T-cell (primary cell): ENCODE measurements around the gene METTL22. TPM values are rescaled to one million over a fixed set of nuclear protein-coding genes. Genes with fewer than 3 reads are reported as not detected.

Experiments used
- ATAC-seq, 4 experiments: fragments of 200-7000 bp in 3 of 4; fragments of 150-1000 bp in 1 of 4; cut with Tn5 transposase; replicated peaks in 1 of 4; 1 replicate in 3 of 4; 2 replicates in 1 of 4; pipeline ENCODE4 v1.10.0; 2021; ENCODE audit warnings: moderate library complexity in 3 of 4, mild to moderate bottlenecking in 2 of 4, moderate number of reproducible peaks in 1 of 4
- CTCF ChIA-PET, 2 donors: fragments of 300-600 bp; sonication (Branson Sonifier 250); formaldehyde crosslinking; loops; one replicate each; lab custom pipeline; 2022; ENCODE audit warnings: antibody characterized with exemption in 2 of 2; lab: Charles Lee
- POLR2A ChIA-PET, 2 donors: fragments of 300-600 bp; sonication (Branson Sonifier 250); formaldehyde crosslinking; loops; one replicate each; lab custom pipeline; 2022; ENCODE audit warnings: antibody characterized with exemption in 2 of 2; lab: Charles Lee
- DNase-seq, 35 experiments: peaks; one replicate each; pipeline versions ENCODE4 v3.0.0 to v3.0.0-alpha.2; 2013 to 2023
- H3K27ac ChIP-seq: one replicate; pipeline ENCODE4 v1.5.1; 2013; ENCODE audit warnings: low read length
- H3K27me3 ChIP-seq, 2 experiments: replicated peaks in 1 of 2; 1 replicate in 1 of 2; 2 replicates in 1 of 2; pipeline versions ENCODE4 v1.6.1 to v1.7.0; 2013; ENCODE audit warnings: low read length in 1 of 2, mixed read lengths in 1 of 2; ENCODE audit not compliant: control insufficient read depth in 2 of 2, insufficient read depth in 2 of 2; ENCODE audit errors: extremely low read depth in 1 of 2
- H3K36me3 ChIP-seq, 2 donors: 1 replicate in 1 of 2; 2 replicates in 1 of 2; pipeline versions ENCODE4 v1.6.1 to v1.7.0; 2013; ENCODE audit warnings: low read length in 1 of 2; ENCODE audit not compliant: control insufficient read depth in 2 of 2, insufficient read depth in 1 of 2; ENCODE audit errors: extremely low read depth in 1 of 2
- H3K4me1 ChIP-seq, 2 experiments: 1 replicate in 1 of 2; 2 replicates in 1 of 2; pipeline versions ENCODE4 v1.6.1 to v1.7.0; 2013; ENCODE audit warnings: low read length in 2 of 2, mixed read lengths in 1 of 2; ENCODE audit not compliant: insufficient read depth in 2 of 2, control insufficient read depth in 1 of 2; ENCODE audit errors: extremely low read depth in 1 of 2
- H3K4me3 ChIP-seq, 2 donors: 1 replicate in 1 of 2; 2 replicates in 1 of 2; pipeline versions ENCODE4 v1.5.1 to v1.7.0; 2013; ENCODE audit warnings: mild to moderate bottlenecking in 2 of 2, low read length in 1 of 2, moderate library complexity in 1 of 2; ENCODE audit not compliant: control insufficient read depth in 1 of 2; ENCODE audit errors: extremely low read depth in 1 of 2
- H3K9me3 ChIP-seq: 2 replicates; pipeline ENCODE4 v1.7.0; 2013
- H3K27ac Mint-ChIP-seq, 2 donors: one replicate each; pipeline ENCODE4 v1.8.0; 2020 to 2021; ENCODE audit warnings: mild to moderate bottlenecking in 2 of 2, mixed read lengths in 2 of 2
- H3K27me3 Mint-ChIP-seq, 2 donors: one replicate each; pipeline ENCODE4 v1.8.0; 2021 to 2022; ENCODE audit warnings: mixed read lengths in 2 of 2
- H3K36me3 Mint-ChIP-seq: one replicate; pipeline ENCODE4 v1.8.0; 2021; ENCODE audit warnings: mixed read lengths
- H3K4me1 Mint-ChIP-seq, 3 donors: one replicate each; pipeline ENCODE4 v1.8.0; 2020 to 2022; ENCODE audit warnings: mixed read lengths in 3 of 3, mild to moderate bottlenecking in 1 of 3
- H3K4me3 Mint-ChIP-seq, 3 donors: one replicate each; pipeline ENCODE4 v1.8.0; 2020 to 2022; ENCODE audit warnings: mild to moderate bottlenecking in 3 of 3, mixed read lengths in 3 of 3, moderate library complexity in 3 of 3
- H3K9me3 Mint-ChIP-seq, 3 donors: one replicate each; pipeline ENCODE4 v1.8.0; 2020 to 2022; ENCODE audit warnings: mixed read lengths in 3 of 3
- WGBS: methylation state at CpG from one replicate; pipeline ENCODE4 v1.1.5; 2013; ENCODE audit warnings: missing lambda C conversion rate; ENCODE audit not compliant: insufficient coverage; 5-methylcytosine and 5-hydroxymethylcytosine counted together
- total RNA-seq, 35 experiments: library from RNA in 6 of 35; stranded (reverse) in 6 of 35; fragments of 120-200 nt in 1 of 35; gene quantifications; one replicate each; pipeline versions ENCODE4 v1.2.1 to v1.2.4 and lab custom pipeline; 2013 to 2026

Gene METTL22
- total RNA-seq, 5 donors from 2014 or later (not counting 1 experiment from before 2014, with no cell fraction given), result 27.6 to 53.4 (median 34.4) TPM

DNA sequence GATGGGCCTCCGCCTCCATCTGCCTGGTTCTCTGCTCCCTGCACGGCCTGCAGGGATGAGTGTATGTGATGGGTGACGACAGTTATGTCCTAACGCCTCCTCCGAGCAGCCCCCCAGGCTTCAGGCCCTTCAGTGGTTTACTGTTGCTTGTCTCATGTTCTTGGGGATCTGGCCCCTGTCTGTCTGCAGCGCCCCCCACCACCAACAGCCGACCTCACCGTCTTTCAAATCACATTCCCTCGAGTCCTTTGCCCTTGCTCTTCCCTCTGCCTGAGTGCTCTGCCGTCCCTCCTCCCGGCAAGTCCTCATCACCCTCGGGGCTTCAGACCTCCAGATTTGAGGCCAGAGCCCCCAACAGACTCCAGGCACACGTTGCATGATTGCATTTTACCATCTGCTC, 18.2 kb downstream of the METTL22 start:
- peaks cover 5 to 8% (median 6%) of the 10 kb centered on the region in 3 donors for H3K4me1 Mint-ChIP-seq

DNA sequence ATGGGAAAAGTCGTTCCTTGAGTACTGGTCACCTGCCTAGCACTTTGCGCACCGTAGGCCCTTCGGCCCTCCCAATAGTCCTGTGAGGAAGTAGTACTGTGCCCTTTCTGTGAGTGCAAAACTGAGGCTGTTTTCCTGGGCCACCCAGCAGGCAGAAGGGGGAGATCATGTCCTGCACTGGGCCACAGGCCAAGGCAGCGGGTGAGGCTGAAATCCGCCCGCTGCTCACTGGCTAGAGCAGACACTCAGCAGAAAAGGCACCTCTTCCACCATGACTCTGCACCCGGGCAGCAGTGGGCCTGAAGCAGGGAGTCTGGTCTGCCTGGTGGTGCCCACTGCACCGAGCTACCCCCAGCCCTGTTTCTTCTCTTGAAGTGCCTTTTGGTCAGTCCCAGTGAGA, 20.2 kb downstream of the METTL22 start:
- no peak for ATAC-seq
- DNase-seq, result no peak
- peaks cover 73% of the 10 kb centered on the region for H3K36me3 Mint-ChIP-seq
- no peaks in the 10 kb centered on the region for H3K9me3 ChIP-seq
- WGBS, result 70% methylated on average over 4 of the region's 9 CpGs
- H3K36me3 ChIP-seq, result peaks cover 7 to 75% of the 10 kb centered on the region in 2 donors
- POLR2A ChIA-PET, result no interaction called here
- peak overlapping the region in 1 of 2 donors; percentile 66 for H3K27ac Mint-ChIP-seq
- H3K9me3 Mint-ChIP-seq, result no peaks in the 10 kb centered on the region
- H3K4me1 Mint-ChIP-seq, result peaks cover 13 to 14% (median 14%) of the 10 kb centered on the region in 3 donors
- peaks cover 0 to 9% of the 10 kb centered on the region in 2 experiments for H3K4me1 ChIP-seq
- H3K27ac ChIP-seq, result no peak overlapping the region
- no peaks in the 10 kb centered on the region for H3K27me3 ChIP-seq
- H3K4me3 ChIP-seq, result no peak overlapping the region
- H3K4me3 Mint-ChIP-seq, result no peak overlapping the region
- no peaks in the 10 kb centered on the region for H3K27me3 Mint-ChIP-seq
- CTCF ChIA-PET, result no interaction called here

More for the DNA sequence above, 18.2 kb downstream of the METTL22 start:
- Mint-ChIP-seq H3K27ac (no peak overlapping the region), H3K27me3 (no peaks in the 10 kb centered on the region), H3K9me3 (no peaks in the 10 kb centered on the region), H3K4me3 (no peak overlapping the region), H3K36me3 (peaks cover 69% of the 10 kb centered on the region)
- peaks cover 13 to 78% of the 10 kb centered on the region in 2 donors for H3K36me3 ChIP-seq
- no peak overlapping the region for H3K27ac ChIP-seq
- H3K4me1 ChIP-seq, result peaks cover 0 to 4% of the 10 kb centered on the region in 2 experiments
- WGBS, result 96% methylated on average over 9 of the region's 13 CpGs
- H3K4me3 ChIP-seq, result no peak overlapping the region
- ChIA-PET POLR2A (no interaction called here), CTCF (no interaction called here)
- DNase-seq (no peak), ATAC-seq (no peak)
- H3K9me3 ChIP-seq, result no peaks in the 10 kb centered on the region
- H3K27me3 ChIP-seq, result no peaks in the 10 kb centered on the region

DNA sequence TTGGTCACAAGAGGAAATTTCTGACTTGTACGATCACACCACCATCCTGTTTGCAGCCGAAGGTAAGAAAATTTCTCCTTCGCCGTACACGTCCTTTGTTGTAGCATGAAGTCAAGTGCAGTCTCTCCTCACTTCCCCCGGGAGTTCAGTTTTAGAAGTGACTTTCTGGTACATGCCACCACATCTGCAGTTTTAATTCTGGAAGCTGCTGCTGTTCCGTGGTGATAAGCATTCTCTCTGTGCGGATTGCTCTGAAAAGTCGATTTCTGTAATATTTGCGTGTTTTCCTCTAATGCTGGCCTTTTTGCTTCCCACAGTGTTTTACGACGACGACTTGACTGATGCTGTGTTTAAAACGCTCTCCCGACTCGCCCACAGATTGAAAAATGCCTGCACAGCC, 20.6 kb downstream of the METTL22 start:
- DNase-seq, result no peak
- Histone ChIP-seq H3K27ac (no peak overlapping the region), H3K27me3 (no peaks in the 10 kb centered on the region), H3K36me3 (peaks cover 10 to 76% of the 10 kb centered on the region in 2 donors), H3K4me1 (peaks cover 0 to 9% of the 10 kb centered on the region in 2 experiments), H3K9me3 (no peaks in the 10 kb centered on the region), H3K4me3 (no peak overlapping the region)
- ChIA-PET CTCF (no interaction called here), POLR2A (no interaction called here)
- H3K9me3 Mint-ChIP-seq, result no peaks in the 10 kb centered on the region
- no peak overlapping the region for H3K4me3 Mint-ChIP-seq
- ATAC-seq, result no peak
- H3K27ac Mint-ChIP-seq, result no peak overlapping the region
- no peaks in the 10 kb centered on the region for H3K27me3 Mint-ChIP-seq
- peaks cover 13 to 14% (median 14%) of the 10 kb centered on the region in 3 donors for H3K4me1 Mint-ChIP-seq
- H3K36me3 Mint-ChIP-seq, result peaks cover 78% of the 10 kb centered on the region
- 88% methylated on average over 16 of the region's 16 CpGs for WGBS

DNA sequence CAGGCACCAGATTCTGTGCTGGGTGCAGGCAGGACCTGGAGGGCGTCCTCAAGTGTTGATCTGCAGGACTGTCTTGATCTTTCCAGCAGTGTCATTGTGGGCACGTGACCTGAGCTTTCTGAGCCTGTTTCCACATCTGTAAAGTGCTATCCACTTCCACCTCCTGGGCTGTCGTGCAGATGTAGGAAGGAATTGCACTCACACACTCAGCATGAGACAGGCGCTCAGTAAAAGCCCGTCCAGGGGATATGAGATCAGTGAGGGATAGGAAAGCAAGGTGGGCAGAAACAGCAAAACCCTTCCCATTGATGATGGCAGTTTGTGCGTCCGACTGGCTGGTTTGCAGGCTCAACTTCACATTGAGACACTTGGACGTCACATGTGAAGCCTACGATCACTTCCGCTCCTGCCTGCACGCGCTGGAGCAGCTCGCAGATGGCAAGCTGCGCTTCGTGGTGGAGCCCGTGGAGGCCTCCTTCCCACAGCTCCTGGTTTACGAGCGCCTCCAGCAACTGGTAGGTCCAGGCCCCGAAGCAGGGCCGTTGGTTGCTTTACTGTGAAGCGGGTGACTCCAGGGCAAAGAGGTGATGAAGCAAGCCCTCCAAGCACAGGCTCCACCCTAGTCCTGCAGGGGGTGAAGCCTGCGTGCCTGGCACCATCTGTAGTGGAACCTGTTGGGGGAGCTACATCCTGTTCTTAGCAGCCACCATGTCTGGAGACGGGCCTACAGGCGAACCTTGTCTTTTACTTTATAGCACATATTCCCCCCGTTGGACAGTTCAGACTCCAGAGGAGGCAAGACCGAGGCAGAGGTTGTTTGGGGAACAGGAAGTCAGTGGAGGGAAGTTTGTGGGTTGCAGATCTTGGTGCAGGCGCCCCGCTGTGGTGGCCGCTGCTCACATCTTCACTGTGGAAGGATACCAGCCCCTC, 23.0 kb downstream of the METTL22 start:
- Mint-ChIP-seq H3K27ac (peak overlapping the region; percentile 87 to 88), H3K4me3 (peak overlapping the region in 1 of 3 donors; percentile 12), H3K9me3 (no peaks in the 10 kb centered on the region), H3K4me1 (peaks cover 13 to 14% (median 14%) of the 10 kb centered on the region in 3 donors), H3K27me3 (no peaks in the 10 kb centered on the region), H3K36me3 (peaks cover 69% of the 10 kb centered on the region)
- H3K4me3 ChIP-seq, result no peak overlapping the region
- peaks cover 0 to 9% of the 10 kb centered on the region in 2 experiments for H3K4me1 ChIP-seq
- no peaks in the 10 kb centered on the region for H3K27me3 ChIP-seq
- peaks cover 13 to 69% of the 10 kb centered on the region in 2 donors for H3K36me3 ChIP-seq
- DNase-seq, result peak in 18 of 35 experiments; percentile 4 to 42 (median 17)
- ATAC-seq, result peak; percentile 68 to 85 (median 78)
- CTCF ChIA-PET, result no interaction called here
- peak overlapping the region; percentile 52 for H3K27ac ChIP-seq
- WGBS, result 69% methylated on average over 20 of the region's 29 CpGs
- H3K9me3 ChIP-seq, result no peaks in the 10 kb centered on the region
- POLR2A ChIA-PET, result no interaction called here

DNA sequence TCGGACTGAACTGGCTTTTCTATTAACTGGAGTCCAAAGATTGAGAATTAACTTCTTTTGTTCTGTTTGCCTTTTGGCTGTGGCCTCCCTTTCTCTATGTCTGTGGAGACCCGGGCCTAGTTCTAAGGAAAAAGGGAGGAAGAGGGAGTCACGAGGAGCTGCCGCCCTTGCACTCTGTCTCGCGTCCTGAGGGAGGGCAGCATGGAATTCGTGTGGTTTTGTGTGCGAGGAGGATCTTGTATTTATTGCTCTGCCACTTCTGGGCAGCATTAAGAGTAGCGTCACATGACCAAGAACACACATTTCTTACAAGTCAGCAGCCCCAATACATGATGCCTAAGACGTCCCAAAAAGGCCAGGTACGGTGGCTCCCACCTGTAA, 23.6 kb downstream of the METTL22 start:
- CTCF ChIA-PET, result no interaction called here

DNA sequence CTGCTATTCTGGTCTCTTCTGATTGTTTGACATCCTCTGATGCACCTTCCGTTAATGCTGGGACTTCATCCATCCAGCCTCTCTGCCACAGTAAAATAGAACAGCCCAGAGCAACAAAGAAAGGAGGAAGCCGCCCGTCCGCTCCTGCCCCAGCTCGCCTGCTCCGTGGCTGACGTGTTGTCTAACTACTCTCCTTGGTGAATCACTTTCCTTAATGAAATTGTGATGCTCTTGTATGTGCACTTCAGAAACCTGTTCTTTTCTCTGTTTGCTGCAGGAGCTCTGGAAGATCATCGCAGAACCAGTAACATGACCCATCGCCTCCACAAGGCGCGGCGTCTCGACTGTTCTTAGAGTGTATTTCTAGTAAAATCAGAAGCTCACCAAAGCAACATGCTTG, 24.3 kb downstream of the METTL22 start:
- H3K36me3 ChIP-seq, result peaks cover 13 to 61% of the 10 kb centered on the region in 2 donors
- DNase-seq (no peak), ATAC-seq (no peak)
- CTCF ChIA-PET, result no interaction called here
- 94% methylated on average over 10 of the region's 13 CpGs for WGBS
- Mint-ChIP-seq H3K4me3 (no peak overlapping the region), H3K9me3 (no peaks in the 10 kb centered on the region), H3K27me3 (no peaks in the 10 kb centered on the region), H3K4me1 (peaks cover 13 to 14% (median 14%) of the 10 kb centered on the region in 3 donors), H3K27ac (no peak overlapping the region), H3K36me3 (peaks cover 60% of the 10 kb centered on the region)
- H3K4me1 ChIP-seq, result peaks cover 0 to 9% of the 10 kb centered on the region in 2 experiments
- H3K4me3 ChIP-seq, result no peak overlapping the region
- H3K9me3 ChIP-seq, result no peaks in the 10 kb centered on the region
- H3K27ac ChIP-seq, result no peak overlapping the region
- no peaks in the 10 kb centered on the region for H3K27me3 ChIP-seq
- POLR2A ChIA-PET, result no interaction called here

More for the DNA sequence above, 23.6 kb downstream of the METTL22 start:
- no peaks in the 10 kb centered on the region for H3K27me3 Mint-ChIP-seq
- H3K4me3 Mint-ChIP-seq, result peak overlapping the region in 1 of 3 donors; percentile 12
- Histone ChIP-seq H3K4me3 (no peak overlapping the region), H3K9me3 (no peaks in the 10 kb centered on the region), H3K4me1 (peaks cover 0 to 9% of the 10 kb centered on the region in 2 experiments), H3K27me3 (no peaks in the 10 kb centered on the region), H3K27ac (no peak overlapping the region), H3K36me3 (peaks cover 13 to 63% of the 10 kb centered on the region in 2 donors)
- H3K27ac Mint-ChIP-seq, result peak overlapping the region; percentile 87 to 88
- POLR2A ChIA-PET, result no interaction called here
- ATAC-seq (no peak), DNase-seq (no peak)
- H3K9me3 Mint-ChIP-seq, result no peaks in the 10 kb centered on the region
- H3K36me3 Mint-ChIP-seq, result peaks cover 62% of the 10 kb centered on the region
- 79% methylated on average over 4 of the region's 11 CpGs for WGBS
- peaks cover 13 to 14% (median 14%) of the 10 kb centered on the region in 3 donors for H3K4me1 Mint-ChIP-seq
